SU-DHL-6 (cell line): ENCODE results near the gene CHSY3.

ENCODE experiments used
- EZH2phosphoT487 ChIP-seq: fragments of 200-600 bp; sonication (generic), shearing (Covaris generic); conservative IDR thresholded peaks from 2 replicates; pipeline ENCODE4 v1.6.1; 2018; ENCODE audit warnings: mild to moderate bottlenecking, antibody characterized with exemption, low read length, moderate library complexity, mixed read lengths
- TF ChIP-seq, protein P1 (sequence below): fragments of 200-600 bp; sonication (generic); IDR thresholded peaks from one replicate; pipeline ENCODE4 v1.5.1; 2017; ENCODE audit warnings: antibody characterized with exemption, mild to moderate bottlenecking, low read length, moderate library complexity; ENCODE audit not compliant: insufficient read depth, poor library complexity, severe bottlenecking

DNA sequence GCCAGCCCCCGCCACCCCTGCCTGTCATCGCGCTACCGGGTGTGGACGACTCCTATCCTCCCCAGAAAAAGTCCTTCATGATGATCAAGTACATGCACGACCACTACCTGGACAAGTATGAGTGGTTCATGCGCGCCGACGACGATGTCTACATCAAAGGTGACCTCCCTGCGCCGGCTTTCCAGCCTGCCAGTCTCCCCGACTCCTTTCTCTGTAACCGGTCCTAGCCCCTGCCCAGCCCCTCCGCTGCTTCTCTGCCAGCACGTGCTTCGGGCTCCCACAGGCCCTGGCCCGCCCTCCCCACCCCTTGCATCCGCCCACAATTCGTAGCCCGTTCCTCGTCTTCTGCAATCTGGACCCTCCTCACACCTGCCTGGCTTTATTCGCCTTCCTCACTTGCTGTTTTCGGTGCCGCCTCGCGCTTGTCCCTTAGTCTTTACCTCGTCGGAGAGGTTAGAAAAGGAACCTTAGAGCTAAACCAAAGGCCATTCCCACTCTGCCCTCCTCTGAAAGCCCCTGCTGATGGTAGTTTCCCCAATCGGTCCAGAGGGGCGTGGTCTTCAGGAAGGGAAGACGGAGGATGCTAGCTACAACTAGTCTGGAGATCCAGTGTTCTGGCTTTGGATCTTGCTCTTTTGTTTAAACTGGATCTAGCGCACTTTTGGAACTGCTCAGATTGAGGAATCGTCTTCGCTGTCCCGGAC is 1.4 kb downstream of the CHSY3 start:
- TF ChIP-seq, protein P1, sequence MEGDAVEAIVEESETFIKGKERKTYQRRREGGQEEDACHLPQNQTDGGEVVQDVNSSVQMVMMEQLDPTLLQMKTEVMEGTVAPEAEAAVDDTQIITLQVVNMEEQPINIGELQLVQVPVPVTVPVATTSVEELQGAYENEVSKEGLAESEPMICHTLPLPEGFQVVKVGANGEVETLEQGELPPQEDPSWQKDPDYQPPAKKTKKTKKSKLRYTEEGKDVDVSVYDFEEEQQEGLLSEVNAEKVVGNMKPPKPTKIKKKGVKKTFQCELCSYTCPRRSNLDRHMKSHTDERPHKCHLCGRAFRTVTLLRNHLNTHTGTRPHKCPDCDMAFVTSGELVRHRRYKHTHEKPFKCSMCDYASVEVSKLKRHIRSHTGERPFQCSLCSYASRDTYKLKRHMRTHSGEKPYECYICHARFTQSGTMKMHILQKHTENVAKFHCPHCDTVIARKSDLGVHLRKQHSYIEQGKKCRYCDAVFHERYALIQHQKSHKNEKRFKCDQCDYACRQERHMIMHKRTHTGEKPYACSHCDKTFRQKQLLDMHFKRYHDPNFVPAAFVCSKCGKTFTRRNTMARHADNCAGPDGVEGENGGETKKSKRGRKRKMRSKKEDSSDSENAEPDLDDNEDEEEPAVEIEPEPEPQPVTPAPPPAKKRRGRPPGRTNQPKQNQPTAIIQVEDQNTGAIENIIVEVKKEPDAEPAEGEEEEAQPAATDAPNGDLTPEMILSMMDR = no peak
- TF ChIP-seq EZH2phosphoT487 = no peak
